Myocyte (in vitro differentiated cells): ENCODE results near the gene EMD. TPM values are rescaled to one million over a fixed set of nuclear protein-coding genes. Genes with fewer than 3 reads are reported as not detected.
"Not testable (repeated sequence)": the region's sequence is repeated elsewhere in the genome, so short reads cannot be mapped to it uniquely, and the experiment has no call there.

Experiments
- DNase-seq: peaks from one replicate; pipeline ENCODE4 v3.0.0-alpha.2; 2012; ENCODE audit warnings: low read depth
- polyA plus RNA-seq: library from polyadenylated mRNA; unstranded; fragments of >200 nt; gene quantifications from one replicate; pipeline ENCODE4 v1.2.1, GENCODE V29; 2012; ENCODE audit warnings: missing spikeins
- total RNA-seq: library from RNA; depleted of rRNA; stranded (reverse); fragments of >200 nt; gene quantifications from 2 replicates; pipeline ENCODE4 v1.2.3, GENCODE V29; 2014

EMD gene
- total RNA-seq, result 43.2 and 53.2 TPM in 2 replicates
- polyA plus RNA-seq, result 70.4 TPM

GRCh38 chrX:154378799-154379568 lies at the start of gene EMD:
EMD (plus strand) TSS chrX:154379295; CDS start chrX:154379485, 190 bp downstream.
- DNase-seq, result peak; percentile 96

- DNase-seq, result no peak
These were observed 46.5 kb upstream of the EMD start for GRCh38 chrX:154332561-154332960.

GRCh38 chrX:154333116-154333515 lies 46.0 kb upstream of the EMD start:
- no peak for DNase-seq

- no peak for DNase-seq
These were observed 45.2 kb upstream of the EMD start for GRCh38 chrX:154333837-154334271.

GRCh38 chrX:154334496-154334895 lies 44.6 kb upstream of the EMD start:
- no peak for DNase-seq

- not testable (repeated sequence) for DNase-seq
These were observed 37.4 kb upstream of the EMD start for GRCh38 chrX:154341399-154342298.

- not testable (repeated sequence) for DNase-seq
These were observed 36.0 kb upstream of the EMD start for GRCh38 chrX:154343063-154343462.

GRCh38 chrX:154343620-154344019 lies 35.5 kb upstream of the EMD start:
- not testable (repeated sequence) for DNase-seq

GRCh38 chrX:154348114-154348531 lies 31.0 kb upstream of the EMD start:
- DNase-seq, result no peak

GRCh38 chrX:154348646-154349358 lies 30.3 kb upstream of the EMD start:
- DNase-seq, result no peak

- no peak for DNase-seq
These were observed 29.6 kb upstream of the EMD start for GRCh38 chrX:154349359-154349935.

- no peak for DNase-seq
These were observed 29.1 kb upstream of the EMD start for GRCh38 chrX:154349979-154350378.

- DNase-seq, result no peak
These were observed 28.5 kb upstream of the EMD start for GRCh38 chrX:154350429-154351182.

GRCh38 chrX:154351183-154352011 lies 27.7 kb upstream of the EMD start:
- DNase-seq, result no peak

- no peak for DNase-seq
These were observed 27.1 kb upstream of the EMD start for GRCh38 chrX:154352012-154352401.

- DNase-seq, result no peak
These were observed 26.6 kb upstream of the EMD start for GRCh38 chrX:154352466-154352865.

GRCh38 chrX:154353172-154353843 lies 25.8 kb upstream of the EMD start:
- DNase-seq, result no peak

GRCh38 chrX:154354013-154354412 lies 25.1 kb upstream of the EMD start:
- no peak for DNase-seq

- DNase-seq, result no peak
These were observed 24.6 kb upstream of the EMD start for GRCh38 chrX:154354516-154354915.
